Bronchus fibroblast of lung (primary cell): ENCODE data around the gene ALG10B. TPM values are rescaled to one million over a fixed set of nuclear protein-coding genes. Genes with fewer than 3 reads are reported as not detected.

Experiments used
- total RNA-seq: library from RNA; depleted of rRNA; stranded (reverse); fragments of >200 nt; gene quantifications from 2 replicates; pipeline ENCODE4 v1.2.3, GENCODE V29; 2015

The ALG10B gene, protein sequence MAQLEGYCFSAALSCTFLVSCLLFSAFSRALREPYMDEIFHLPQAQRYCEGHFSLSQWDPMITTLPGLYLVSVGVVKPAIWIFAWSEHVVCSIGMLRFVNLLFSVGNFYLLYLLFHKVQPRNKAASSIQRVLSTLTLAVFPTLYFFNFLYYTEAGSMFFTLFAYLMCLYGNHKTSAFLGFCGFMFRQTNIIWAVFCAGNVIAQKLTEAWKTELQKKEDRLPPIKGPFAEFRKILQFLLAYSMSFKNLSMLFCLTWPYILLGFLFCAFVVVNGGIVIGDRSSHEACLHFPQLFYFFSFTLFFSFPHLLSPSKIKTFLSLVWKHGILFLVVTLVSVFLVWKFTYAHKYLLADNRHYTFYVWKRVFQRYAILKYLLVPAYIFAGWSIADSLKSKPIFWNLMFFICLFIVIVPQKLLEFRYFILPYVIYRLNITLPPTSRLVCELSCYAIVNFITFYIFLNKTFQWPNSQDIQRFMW
- 2.0 and 2.1 TPM in 2 replicates for total RNA-seq

GRCh38 chr12:38316391-38317129 lies at the start of gene ALG10B:
Gene ALG10B, plus strand, starts transcription at chr12:38316774. Its CDS starts 120 bp downstream, at chr12:38316894.

